Upper lobe of left lung (tissue), 6 donors: ENCODE data around the gene C16orf92. TPM values are rescaled to one million over a fixed set of nuclear protein-coding genes. Genes with fewer than 3 reads are reported as not detected.
A peak's percentile ranks its signal among the peaks of the same experiment; 100 is the strongest.

ENCODE experiments used
- ATAC-seq, 2 donors: fragments of 200-7000 bp; cut with Tn5 transposase; one replicate each; pipeline ENCODE4 v1.9.1; 2022; ENCODE audit warnings: mild to moderate bottlenecking in 2 of 2, moderate library complexity in 2 of 2; ENCODE audit not compliant: low FRiP score in 2 of 2
- DNase-seq, 2 donors: peaks; one replicate each; pipeline ENCODE4 v3.0.0-alpha.2; 2019 to 2020
- H3K27ac ChIP-seq, 4 donors: fragments of 200-600 bp; sonication (generic); one replicate each; pipeline ENCODE4 v1.5.1; 2016 to 2019
- H3K27me3 ChIP-seq, 4 donors: fragments of 200-600 bp; sonication (generic); one replicate each; pipeline ENCODE4 v1.5.1; 2017 to 2019
- H3K36me3 ChIP-seq, 4 donors: fragments of 200-600 bp; sonication (generic); one replicate each; pipeline ENCODE4 v1.5.1; 2016 to 2019
- H3K4me1 ChIP-seq, 4 donors: fragments of 200-600 bp; sonication (generic); one replicate each; pipeline ENCODE4 v1.5.1; 2018 to 2019
- H3K4me3 ChIP-seq, 4 donors: fragments of 200-600 bp; sonication (generic); one replicate each; pipeline ENCODE4 v1.5.1; 2017 to 2019; ENCODE audit warnings: mild to moderate bottlenecking in 2 of 4, moderate library complexity in 1 of 4
- H3K9me3 ChIP-seq, 4 donors: fragments of 200-600 bp; sonication (generic); one replicate each; pipeline ENCODE4 v1.5.1; 2018 to 2019
- EP300 ChIP-seq, 4 donors: sonication (generic); formaldehyde crosslinking; IDR thresholded peaks; one replicate each; pipeline ENCODE4 v1.5.1; 2017; ENCODE audit warnings: antibody characterized with exemption in 4 of 4, control low read depth in 2 of 4
- POLR2A ChIP-seq, 4 donors: fragments of 450-650 bp; IDR thresholded peaks; one replicate each; pipeline ENCODE4 v1.5.1; 2016 to 2017; ENCODE audit warnings: antibody characterized with exemption in 4 of 4, mild to moderate bottlenecking in 2 of 4
- POLR2AphosphoS5 ChIP-seq, 2 donors: sonication (generic); formaldehyde crosslinking; IDR thresholded peaks; one replicate each; pipeline ENCODE4 v1.5.1; 2017; ENCODE audit warnings: antibody characterized with exemption in 2 of 2
- WGBS, 2 donors: methylation state at CpG; one replicate each; pipeline ENCODE4 v1.1.5; 2017 to 2018; 5-methylcytosine and 5-hydroxymethylcytosine counted together
- total RNA-seq, 6 donors: library from RNA; depleted of rRNA in 4 of 6; stranded (reverse); fragments of >200 nt in 4 of 6; gene quantifications; one replicate each; pipeline versions ENCODE4 v1.1.0 to v1.2.1, GENCODE V29; 2016 to 2021
- TF ChIP-seq, protein P1 (sequence below), 6 experiments: fragments of 450-650 bp in 4 of 6; fragments of 200-600 bp in 2 of 6; sonication (generic) in 2 of 6; IDR thresholded peaks; one replicate each; pipeline ENCODE4 v1.5.1; 2016 to 2019; ENCODE audit warnings: antibody characterized with exemption in 6 of 6
- donor health status: DM: no; HTN: no; CAD: no; lungs with moderate emphysema.
- donor health status: DM: no; HTN: yes; CAD: no; lungs with severe emphysema.

The C16orf92 gene
- total RNA-seq, 6 donors from 2014 or later = not detected

DNA sequence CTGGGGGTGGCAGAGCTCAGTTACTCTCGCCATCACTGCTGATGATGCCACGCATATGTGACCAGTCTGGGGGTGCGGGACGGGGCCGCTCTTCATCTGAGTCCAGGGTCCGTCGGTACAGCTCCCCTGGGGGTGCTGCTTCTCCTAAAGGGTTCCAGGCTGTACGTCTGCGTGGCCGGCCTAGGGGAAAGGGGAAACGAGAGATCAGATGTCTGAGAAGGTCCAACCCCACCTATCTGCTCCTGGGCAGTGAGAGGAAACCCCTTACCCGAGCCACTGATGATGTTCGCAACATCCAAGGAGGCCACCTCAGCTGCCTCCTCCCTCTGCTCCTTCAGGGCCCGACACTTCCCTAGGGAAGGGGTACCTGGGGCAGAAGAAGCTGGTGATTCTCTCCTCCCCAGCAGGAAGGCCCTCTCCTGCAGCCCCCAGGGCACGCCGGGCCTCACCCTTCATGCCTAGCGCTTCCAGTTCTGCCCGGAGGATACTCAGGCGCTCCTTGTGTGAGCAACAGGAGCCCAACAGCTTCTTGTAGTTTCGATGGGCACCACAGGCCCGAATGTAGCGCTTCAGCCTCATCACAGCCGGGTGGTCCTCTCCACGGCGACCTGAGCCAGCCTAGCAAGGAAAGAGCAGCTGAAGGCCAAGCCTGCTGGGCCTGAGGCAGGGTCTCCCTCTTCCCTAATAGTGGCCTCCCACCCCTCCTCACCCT, 29.7 kb upstream of the C16orf92 start:
- DNase-seq (no peak), ATAC-seq (no peak)
- Histone ChIP-seq H3K9me3 (no peaks in the 10 kb centered on the region), H3K27me3 (no peaks in the 10 kb centered on the region), H3K36me3 (peaks cover 10 to 60% (median 44%) of the 10 kb centered on the region in 4 donors), H3K4me3 (no peak overlapping the region), H3K4me1 (peaks cover 26 to 57% (median 47%) of the 10 kb centered on the region in 4 donors), H3K27ac (peak overlapping the region in 3 of 4 donors; percentile 20 to 92 (median 90))
- 84 to 93% methylated on average over 13 to 25 of the region's 25 CpGs for WGBS, 2 donors
- TF ChIP-seq POLR2AphosphoS5 (IDR thresholded peaks at IDR 0.05) (no peak), EP300 (IDR thresholded peaks at IDR 0.05) (no peak), POLR2A (IDR thresholded peaks at IDR 0.05) (no peak)
- TF ChIP-seq, protein P1, sequence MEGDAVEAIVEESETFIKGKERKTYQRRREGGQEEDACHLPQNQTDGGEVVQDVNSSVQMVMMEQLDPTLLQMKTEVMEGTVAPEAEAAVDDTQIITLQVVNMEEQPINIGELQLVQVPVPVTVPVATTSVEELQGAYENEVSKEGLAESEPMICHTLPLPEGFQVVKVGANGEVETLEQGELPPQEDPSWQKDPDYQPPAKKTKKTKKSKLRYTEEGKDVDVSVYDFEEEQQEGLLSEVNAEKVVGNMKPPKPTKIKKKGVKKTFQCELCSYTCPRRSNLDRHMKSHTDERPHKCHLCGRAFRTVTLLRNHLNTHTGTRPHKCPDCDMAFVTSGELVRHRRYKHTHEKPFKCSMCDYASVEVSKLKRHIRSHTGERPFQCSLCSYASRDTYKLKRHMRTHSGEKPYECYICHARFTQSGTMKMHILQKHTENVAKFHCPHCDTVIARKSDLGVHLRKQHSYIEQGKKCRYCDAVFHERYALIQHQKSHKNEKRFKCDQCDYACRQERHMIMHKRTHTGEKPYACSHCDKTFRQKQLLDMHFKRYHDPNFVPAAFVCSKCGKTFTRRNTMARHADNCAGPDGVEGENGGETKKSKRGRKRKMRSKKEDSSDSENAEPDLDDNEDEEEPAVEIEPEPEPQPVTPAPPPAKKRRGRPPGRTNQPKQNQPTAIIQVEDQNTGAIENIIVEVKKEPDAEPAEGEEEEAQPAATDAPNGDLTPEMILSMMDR (IDR thresholded peaks at IDR 0.05) = no peak

GRCh38 chr16:29993903-29994599, 28.9 kb upstream of the C16orf92 start:
- no peak for ATAC-seq
- Histone ChIP-seq H3K4me1 (peaks cover 26 to 55% (median 44%) of the 10 kb centered on the region in 4 donors), H3K36me3 (peaks cover 10 to 55% (median 39%) of the 10 kb centered on the region in 4 donors), H3K9me3 (no peaks in the 10 kb centered on the region), H3K4me3 (peak overlapping the region in 2 of 4 donors; percentile 74 to 92), H3K27me3 (no peaks in the 10 kb centered on the region), H3K27ac (peak overlapping the region; percentile 88 to 92 (median 90))
- DNase-seq = no peak
- 83 to 85% methylated on average over 9 of the region's 9 CpGs for WGBS, 2 donors
- TF ChIP-seq, protein P1 (IDR thresholded peaks at IDR 0.05) = no peak
- TF ChIP-seq EP300 (IDR thresholded peaks at IDR 0.05) = no peak
- TF ChIP-seq POLR2AphosphoS5 (IDR thresholded peaks at IDR 0.05) = no peak
- TF ChIP-seq POLR2A (IDR thresholded peaks at IDR 0.05) = no peak

DNA sequence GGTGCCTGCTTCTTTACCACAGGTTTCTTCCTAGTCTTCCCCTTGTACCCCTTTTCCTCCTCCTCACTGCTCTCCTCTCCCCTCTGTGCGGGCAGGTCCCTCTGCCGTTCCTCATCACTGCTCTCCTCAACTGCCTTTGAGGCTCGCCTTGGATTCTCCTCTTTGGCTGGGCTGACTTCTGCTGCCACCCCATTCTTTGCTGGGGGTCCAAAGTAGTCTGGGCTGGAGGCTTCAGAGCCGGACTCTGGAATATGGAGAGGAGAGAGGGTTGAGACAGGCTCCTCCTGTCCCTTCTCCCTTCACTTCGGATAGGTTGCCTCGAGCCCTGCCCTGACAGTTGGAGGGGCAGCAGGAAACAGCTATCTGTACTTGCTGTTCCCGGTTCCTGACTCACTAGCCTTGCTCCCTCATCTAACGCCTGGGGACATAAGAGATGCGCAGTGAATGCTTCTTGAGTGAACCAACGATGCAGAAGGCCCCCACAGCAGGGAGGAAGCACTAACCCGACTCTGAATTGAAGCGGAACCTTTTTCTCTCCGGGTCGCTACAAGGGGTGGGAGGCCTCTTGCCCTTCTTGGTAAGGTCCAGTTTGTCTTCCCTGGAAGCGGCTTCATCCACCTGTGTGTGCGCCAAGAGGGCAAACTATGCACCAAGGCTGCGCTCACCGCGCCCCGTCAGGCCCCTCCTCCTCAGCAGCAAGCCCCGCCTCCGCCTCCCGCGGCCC, 28.2 kb upstream of the C16orf92 start:
- no peaks in the 10 kb centered on the region for H3K27me3 ChIP-seq
- peaks cover 10 to 55% (median 36%) of the 10 kb centered on the region in 4 donors for H3K36me3 ChIP-seq
- H3K27ac ChIP-seq = peak overlapping the region; percentile 88 to 92 (median 90)
- WGBS, 2 donors = 13 to 29% methylated on average over 12 to 24 of the region's 24 CpGs
- peak overlapping the region; percentile 74 to 96 (median 83) for H3K4me3 ChIP-seq
- DNase-seq (peak; percentile 86 to 95), ATAC-seq (peak; percentile 56 to 80)
- H3K4me1 ChIP-seq = peaks cover 26 to 52% (median 44%) of the 10 kb centered on the region in 4 donors
- H3K9me3 ChIP-seq = no peaks in the 10 kb centered on the region
- no peak for TF ChIP-seq POLR2A (IDR thresholded peaks at IDR 0.05)

DNA sequence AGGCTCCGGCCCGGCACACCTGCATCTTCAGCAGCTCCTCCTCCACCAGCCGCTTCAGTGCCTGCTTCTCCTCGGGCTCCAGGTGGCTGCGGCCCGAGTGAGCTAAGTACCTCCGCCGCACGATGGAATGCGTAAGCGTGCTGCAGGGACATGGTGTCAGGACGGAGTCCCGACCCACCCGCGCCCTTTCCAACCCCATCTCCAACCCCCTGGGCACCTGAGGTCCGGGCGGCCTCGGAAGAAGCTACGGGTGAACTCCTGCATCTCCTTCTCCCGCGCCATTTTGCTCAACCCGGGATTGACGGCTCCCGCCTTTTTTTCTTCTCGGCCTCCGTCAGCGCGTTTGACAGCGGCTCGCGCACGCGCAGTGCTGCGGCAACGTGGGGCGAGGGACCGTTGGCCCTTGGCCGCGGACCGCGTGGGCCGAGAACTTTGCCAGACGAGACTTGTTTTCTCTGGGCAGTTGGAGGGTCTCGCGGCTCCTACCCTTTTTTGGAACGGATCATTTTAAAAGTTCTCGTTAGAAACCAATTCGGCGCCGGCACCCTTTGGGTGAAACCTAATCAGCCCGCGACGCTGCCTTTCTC, 27.6 kb upstream of the C16orf92 start, which contains the start of gene HIRIP3:
Gene HIRIP3, minus strand, starts transcription at position 294 of the 587 bp plus-strand sequence. Its CDS starts 12 bp downstream, at position 282.
- peak; percentile 84 to 89 for ATAC-seq
- 0 to 1% methylated on average over 41 to 46 of the region's 53 CpGs for WGBS, 2 donors

More for the DNA sequence above, 27.6 kb upstream of the C16orf92 start, which contains the start of gene HIRIP3:
- Histone ChIP-seq H3K4me3 (peak within 1 kb of the TSS; percentile 74 to 96 (median 83)), H3K4me1 (peaks cover 26 to 50% (median 43%) of the 10 kb centered on the region in 4 donors), H3K36me3 (peaks cover 8 to 55% (median 33%) of the 10 kb centered on the region in 4 donors), H3K27me3 (no peaks in the 10 kb centered on the region), H3K9me3 (no peaks in the 10 kb centered on the region), H3K27ac (peak within 1 kb of the TSS; percentile 88 to 92 (median 90))
- peak; percentile 79 to 98 for DNase-seq
- TF ChIP-seq EP300 (IDR thresholded peaks at IDR 0.05) (peak in 1 of 4 donors; percentile 62), POLR2AphosphoS5 (IDR thresholded peaks at IDR 0.05) (peak; percentile 44 to 60), POLR2A (IDR thresholded peaks at IDR 0.05) (peak in 3 of 4 donors; percentile 21 to 55 (median 31))
- TF ChIP-seq, protein P1 (IDR thresholded peaks at IDR 0.05) = no peak
